Embryonic facial prominence (tissue), 1 donor: Measurements from ENCODE around the gene WDPCP.
"Not testable (repeated sequence)": the region's sequence is repeated elsewhere in the genome, so short reads cannot be mapped to it uniquely, and the experiment has no call there.

Experiments
- DNase-seq: peaks from one replicate; pipeline ENCODE4 v3.0.0-alpha.2; 2016; ENCODE audit errors: extremely low spot score

Gene WDPCP

GRCh38 chr2:63118821-63119220 is 469.5 kb downstream of the WDPCP start:
- no peak for DNase-seq

- DNase-seq = no peak
Observed at GRCh38 chr2:63104482-63104881, 483.8 kb downstream of the WDPCP start.

- no peak for DNase-seq
Observed at GRCh38 chr2:63101954-63102353, 486.3 kb downstream of the WDPCP start.

- DNase-seq = no peak
Observed at GRCh38 chr2:63099032-63099431, 489.2 kb downstream of the WDPCP start.

- no peak for DNase-seq
Observed at GRCh38 chr2:63096491-63096890, 491.8 kb downstream of the WDPCP start.

GRCh38 chr2:63093502-63093901 is 494.8 kb downstream of the WDPCP start:
- no peak for DNase-seq

GRCh38 chr2:63092857-63093256 is 495.4 kb downstream of the WDPCP start:
- no peak for DNase-seq

- no peak for DNase-seq
Observed at GRCh38 chr2:63092401-63092800, 495.9 kb downstream of the WDPCP start.

GRCh38 chr2:63086687-63087086 is 501.6 kb downstream of the WDPCP start:
- no peak for DNase-seq

- DNase-seq = no peak
Observed at GRCh38 chr2:63081404-63081803, 506.9 kb downstream of the WDPCP start.

GRCh38 chr2:63078852-63079606 is 509.2 kb downstream of the WDPCP start:
- no peak for DNase-seq

- DNase-seq = not testable (repeated sequence)
Observed at GRCh38 chr2:63074399-63074798, 513.9 kb downstream of the WDPCP start.

GRCh38 chr2:63073994-63074393 is 514.3 kb downstream of the WDPCP start:
- no peak for DNase-seq

GRCh38 chr2:63071664-63072063 is 516.6 kb downstream of the WDPCP start:
- DNase-seq = no peak
